ENCODE data around the gene KLHL26. TPM values are rescaled to one million over a fixed set of nuclear protein-coding genes. Genes with fewer than 3 reads are reported as not detected.
A peak's percentile ranks its signal among the peaks of the same experiment; 100 is the strongest.

KLHL26 gene
- total and polyA plus RNA-seq, 9 of the 15 experiments (the other 6 are each of a cell fraction or from before 2014, with no cell fraction given): 0.13 to 13.3 (median 1.4) TPM

- TF ChIP-seq ZKSCAN8 (CRISPR knock-in tag; IDR thresholded peaks at IDR 0.05) (no peak), ZFX (CRISPR knock-in tag; IDR thresholded peaks at IDR 0.05) (peak; percentile 87), MNT (conservative IDR thresholded peaks at IDR 0.05) (0 out of 4 replicates have a peak, but pooled peaks of 1 of the 2 experiments have one; percentile 41), NFIC (IDR thresholded peaks at IDR 0.05) (peak; percentile 18; the same call in 1 of the 2 replicates), HDAC1 (IDR thresholded peaks at IDR 0.05) (peak in 1 of 2 experiments; percentile 37; a peak in 2 of 4 replicates), MAZ (CRISPR knock-in tag; conservative IDR thresholded peaks at IDR 0.05 in 1 of 2, IDR thresholded peaks at IDR 0.05 in 1 of 2) (peak; percentile 31 to 32; a peak in 2 of 4 replicates), HCFC1 (IDR thresholded peaks at IDR 0.05; ENCODE audit: low read depth, low read length) (peak; percentile 71), TAF1 (IDR thresholded peaks at IDR 0.05; ENCODE audit: control insufficient read depth, extremely low read depth, insufficient read depth, low read length, severe bottlenecking) (peak; percentile 92), ZNF740 (CRISPR knock-in tag; IDR thresholded peaks at IDR 0.05) (no peak), ZNF740 (tag; IDR thresholded peaks at IDR 0.05) (no peak), PRDM10 (IDR thresholded peaks at IDR 0.05; ENCODE audit: partially characterized antibody) (no peak), PHF8 (IDR thresholded peaks at IDR 0.05; ENCODE audit: borderline replicate concordance, low read length) (peak; percentile 90; the same call in 1 of the 2 replicates), ZBTB12 (CRISPR knock-in tag; IDR thresholded peaks at IDR 0.05) (peak; percentile 60; the same call in 1 of the 2 replicates), PHF20 (IDR thresholded peaks at IDR 0.05; ENCODE audit: partially characterized antibody) (peak; percentile 95), ETS1 (conservative IDR thresholded peaks at IDR 0.05; ENCODE audit: control insufficient read depth, low read depth, low read length) (no peak; the same call in 1 of the 2 replicates), RFX7 (CRISPR knock-in tag; IDR thresholded peaks at IDR 0.05) (no peak), RB1 (IDR thresholded peaks at IDR 0.05; ENCODE audit: low read depth) (peak; percentile 68; the same call in 1 of the 2 replicates), ERF (CRISPR knock-in tag; IDR thresholded peaks at IDR 0.05) (0 out of 2 replicates have a peak, but pooled peaks have one; percentile 24)
Observed at GRCh38 chr19:18636969-18637629, at the start of gene KLHL26 (continued).
